Left kidney (tissue), 2 donors: ENCODE measurements around the gene ZBTB4. TPM values are rescaled to one million over a fixed set of nuclear protein-coding genes. Genes with fewer than 3 reads are reported as not detected.
A peak's percentile ranks its signal among the peaks of the same experiment; 100 is the strongest.

Experiments used
- DNase-seq: peaks from one replicate; pipeline ENCODE4 v3.0.0-alpha.2; 2013
- polyA plus RNA-seq: library from polyadenylated mRNA; unstranded; fragments of 120-200 nt; gene quantifications from one replicate; pipeline ENCODE4 v1.2.1, GENCODE V29; 2013; ENCODE audit not compliant: insufficient read length

Gene ZBTB4
- polyA plus RNA-seq, 1 donor: 39.3 TPM

GRCh38 chr17:7423679-7424078 is 55.8 kb downstream of the ZBTB4 start:
- DNase-seq: no peak

- DNase-seq: no peak
Measured at GRCh38 chr17:7421186-7421585, 58.2 kb downstream of the ZBTB4 start.

GRCh38 chr17:7419819-7420610 is 59.4 kb downstream of the ZBTB4 start, which contains the start of gene SPEM1:
TSS of gene SPEM1 (plus strand) at chr17:7420324. CDS start at chr17:7420385, 61 bp downstream.
- peak; percentile 43 for DNase-seq

- no peak for DNase-seq
Measured at GRCh38 chr17:7418472-7419152, 60.8 kb downstream of the ZBTB4 start.

GRCh38 chr17:7417056-7417655 is 62.3 kb downstream of the ZBTB4 start:
- no peak for DNase-seq

GRCh38 chr17:7416323-7416722 is 63.1 kb downstream of the ZBTB4 start:
- DNase-seq: no peak

- DNase-seq: no peak
Measured at GRCh38 chr17:7415784-7416183, 63.6 kb downstream of the ZBTB4 start.

- no peak for DNase-seq
Measured at GRCh38 chr17:7414837-7415236, 64.6 kb downstream of the ZBTB4 start.

- no peak for DNase-seq
Measured at GRCh38 chr17:7413346-7413985, 66.0 kb downstream of the ZBTB4 start.

- no peak for DNase-seq
Measured at GRCh38 chr17:7411427-7411750, 68.0 kb downstream of the ZBTB4 start.

- no peak for DNase-seq
Measured at GRCh38 chr17:7410634-7411426, 68.6 kb downstream of the ZBTB4 start.

GRCh38 chr17:7409716-7410115 is 69.7 kb downstream of the ZBTB4 start:
- DNase-seq: no peak

Other genes starting within 250 kb of the ZBTB4 start
- 52.5 TPM for gene DVL2, start 245.1 kb downstream of the ZBTB4 start, polyA plus RNA-seq
- gene PHF23, start 240.2 kb downstream of the ZBTB4 start, polyA plus RNA-seq: 52.8 TPM
- gene GABARAP, start 237.2 kb downstream of the ZBTB4 start, polyA plus RNA-seq: 390 TPM
- 150 TPM for gene CTDNEP1, start 227.9 kb downstream of the ZBTB4 start, polyA plus RNA-seq
- gene ELP5, start 227.4 kb downstream of the ZBTB4 start, polyA plus RNA-seq: 54.9 TPM
- 36.6 TPM for gene CLDN7, start 217.2 kb downstream of the ZBTB4 start, polyA plus RNA-seq
- gene SLC2A4, start 197.9 kb downstream of the ZBTB4 start, polyA plus RNA-seq: 2.2 TPM
- 4.1 TPM for gene YBX2, start 185.0 kb downstream of the ZBTB4 start, polyA plus RNA-seq
- 284 TPM for gene EIF5A, start 172.0 kb downstream of the ZBTB4 start, polyA plus RNA-seq
- 96.6 TPM for gene GPS2, start 164.3 kb downstream of the ZBTB4 start, polyA plus RNA-seq
- gene NEURL4, start 150.3 kb downstream of the ZBTB4 start, polyA plus RNA-seq: 34.5 TPM
- 6.3 TPM for gene ACAP1, start 143.1 kb downstream of the ZBTB4 start, polyA plus RNA-seq
- gene KCTD11, start 127.5 kb downstream of the ZBTB4 start, polyA plus RNA-seq: 10.3 TPM
- gene TMEM95, start 124.5 kb downstream of the ZBTB4 start, polyA plus RNA-seq: not detected
- 5.5 TPM for gene TNK1, start 98.5 kb downstream of the ZBTB4 start, polyA plus RNA-seq
- 27.8 TPM for gene PLSCR3, start 85.1 kb downstream of the ZBTB4 start, polyA plus RNA-seq
- 74.9 TPM for gene TMEM256, start 75.5 kb downstream of the ZBTB4 start, polyA plus RNA-seq
- gene NLGN2, start 71.8 kb downstream of the ZBTB4 start, polyA plus RNA-seq: 28.1 TPM
- gene SPEM1, start 59.3 kb downstream of the ZBTB4 start, polyA plus RNA-seq: not detected
- not detected for gene SPEM2, start 54.0 kb downstream of the ZBTB4 start, polyA plus RNA-seq
- gene SPEM3, start 50.8 kb downstream of the ZBTB4 start, polyA plus RNA-seq: not detected
- gene TMEM102, start 44.2 kb downstream of the ZBTB4 start, polyA plus RNA-seq: 4.4 TPM
- 6.1 TPM for gene FGF11, start 40.1 kb downstream of the ZBTB4 start, polyA plus RNA-seq
- 10.5 TPM for gene CHRNB1, start 34.6 kb downstream of the ZBTB4 start, polyA plus RNA-seq
- 0.45 TPM for gene SLC35G6, start 1.8 kb upstream of the ZBTB4 start, polyA plus RNA-seq
- 141 TPM for gene POLR2A, start 4.7 kb upstream of the ZBTB4 start, polyA plus RNA-seq
- 17.7 TPM for gene TNFSF12, start 69.4 kb upstream of the ZBTB4 start, polyA plus RNA-seq
- 13.2 TPM for gene TNFSF13, start 79.1 kb upstream of the ZBTB4 start, polyA plus RNA-seq
- 90.9 TPM for gene SENP3, start 82.3 kb upstream of the ZBTB4 start, polyA plus RNA-seq
- 56.8 TPM for gene CD68, start 100.0 kb upstream of the ZBTB4 start, polyA plus RNA-seq
- 119 TPM for gene MPDU1, start 104.2 kb upstream of the ZBTB4 start, polyA plus RNA-seq
- 3.0 TPM for gene SOX15, start 110.5 kb upstream of the ZBTB4 start, polyA plus RNA-seq
- 54.8 TPM for gene FXR2, start 135.3 kb upstream of the ZBTB4 start, polyA plus RNA-seq
- 136 TPM for gene SAT2, start 148.2 kb upstream of the ZBTB4 start, polyA plus RNA-seq
- gene SHBG, start 150.5 kb upstream of the ZBTB4 start, polyA plus RNA-seq: 2.8 TPM
- 20.5 TPM for gene ATP1B2, start 171.3 kb upstream of the ZBTB4 start, polyA plus RNA-seq
- gene TP53, start 207.9 kb upstream of the ZBTB4 start, polyA plus RNA-seq: 76.3 TPM
- 13.1 TPM for gene WRAP53, start 208.8 kb upstream of the ZBTB4 start, polyA plus RNA-seq
- gene EFNB3, start 225.6 kb upstream of the ZBTB4 start, polyA plus RNA-seq: 21.3 TPM
- 0.52 TPM for gene DNAH2, start 238.1 kb upstream of the ZBTB4 start, polyA plus RNA-seq